Endothelial cell of umbilical vein (primary cell): ENCODE measurements around the gene PFKFB4.

ENCODE experiments used
- CTCF ChIP-seq, 2 donors: IDR thresholded peaks; 1 replicate in 1 of 2; 2 replicates in 1 of 2; pipeline ENCODE4 v1.5.1; 2011; ENCODE audit warnings: low read length in 2 of 2, mild to moderate bottlenecking in 2 of 2, moderate library complexity in 2 of 2, control low read depth in 1 of 2, inconsistent platforms in 1 of 2, low read depth in 1 of 2; ENCODE audit not compliant: insufficient read depth in 1 of 2; ENCODE audit errors: extremely low read depth in 1 of 2
- EZH2 ChIP-seq: IDR thresholded peaks from 2 replicates; pipeline ENCODE4 v1.6.1; 2012; ENCODE audit warnings: borderline replicate concordance, low read depth, mild to moderate bottlenecking, moderate library complexity, low read length, inconsistent platforms; ENCODE audit not compliant: severe bottlenecking
- FOS ChIP-seq: IDR thresholded peaks from 2 replicates; pipeline ENCODE4 v1.6.1; 2011; ENCODE audit warnings: mild to moderate bottlenecking, low read length, moderate library complexity, borderline replicate concordance; ENCODE audit not compliant: insufficient read depth
- GATA2 ChIP-seq: IDR thresholded peaks from 2 replicates; pipeline ENCODE4 v1.7.0; 2011; ENCODE audit warnings: low read depth, mild to moderate bottlenecking, moderate library complexity, mixed read lengths, low read length; ENCODE audit not compliant: insufficient read length, insufficient read depth
- POLR2A ChIP-seq: IDR thresholded peaks from 2 replicates; pipeline ENCODE4 v1.6.1; 2012; ENCODE audit warnings: low read depth, mild to moderate bottlenecking, control low read depth, low read length
- POLR2AphosphoS5 ChIP-seq: IDR thresholded peaks from 2 replicates; pipeline ENCODE4 v1.6.1; 2012; ENCODE audit warnings: low read depth, mild to moderate bottlenecking, control low read depth, low read length, moderate library complexity; ENCODE audit not compliant: insufficient read depth

DNA sequence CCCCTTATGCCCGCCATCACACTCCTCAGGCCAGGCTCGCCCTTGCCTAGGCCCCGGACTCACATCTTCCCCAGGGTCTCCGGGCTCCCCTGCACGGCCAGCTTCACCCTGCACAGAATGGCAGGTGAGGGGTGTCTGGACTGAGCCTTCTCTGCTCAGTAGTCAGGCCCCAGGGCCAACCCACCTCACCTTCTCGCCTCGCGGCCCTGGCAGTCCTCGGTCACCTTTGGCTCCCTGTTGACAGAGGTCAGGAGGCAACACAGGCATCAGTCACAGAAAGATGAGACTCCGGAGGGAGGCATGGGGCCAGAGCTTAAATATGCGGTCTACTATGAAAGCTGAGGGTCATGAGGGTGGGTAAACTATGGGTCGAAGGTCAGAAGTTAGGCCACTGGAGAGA is 15.3 kb upstream of the PFKFB4 start:
- no peak for TF ChIP-seq POLR2AphosphoS5
- no peak for TF ChIP-seq CTCF (IDR thresholded peaks at IDR 0.05; ENCODE audit: extremely low read depth in 1 of 2, insufficient read depth in 1 of 2, low read depth in 1 of 2, low read length in 2 of 2)
- no peak for TF ChIP-seq GATA2
- TF ChIP-seq POLR2A = no peak
- TF ChIP-seq EZH2 = no peak
- TF ChIP-seq FOS = no peak
